GM13977 (cell line): Measurements from ENCODE around the gene SETBP1.

Experiments used
- DNase-seq: peaks from one replicate; pipeline ENCODE4 v3.0.0; 2012; ENCODE audit warnings: low spot score
- in situ Hi-C: fragments of 300-500 bp; cut with MboI; formaldehyde crosslinking; loops from one replicate; pipeline ENCODE4 v1.12.0; 2022; ENCODE audit warnings: low sequenced_read_pairs, low pct_unique_long_range_greater_than_20kb, mixed read lengths, inconsistent platforms; ENCODE audit not compliant: unreplicated experiment
- TF ChIP-seq, protein P1 (sequence below): IDR thresholded peaks from 2 replicates; pipeline ENCODE4 v1.5.1; 2012; ENCODE audit warnings: mild to moderate bottlenecking, control low read depth; ENCODE audit not compliant: insufficient read depth; ENCODE audit errors: extremely low read depth, missing control alignments

Gene SETBP1

DNA sequence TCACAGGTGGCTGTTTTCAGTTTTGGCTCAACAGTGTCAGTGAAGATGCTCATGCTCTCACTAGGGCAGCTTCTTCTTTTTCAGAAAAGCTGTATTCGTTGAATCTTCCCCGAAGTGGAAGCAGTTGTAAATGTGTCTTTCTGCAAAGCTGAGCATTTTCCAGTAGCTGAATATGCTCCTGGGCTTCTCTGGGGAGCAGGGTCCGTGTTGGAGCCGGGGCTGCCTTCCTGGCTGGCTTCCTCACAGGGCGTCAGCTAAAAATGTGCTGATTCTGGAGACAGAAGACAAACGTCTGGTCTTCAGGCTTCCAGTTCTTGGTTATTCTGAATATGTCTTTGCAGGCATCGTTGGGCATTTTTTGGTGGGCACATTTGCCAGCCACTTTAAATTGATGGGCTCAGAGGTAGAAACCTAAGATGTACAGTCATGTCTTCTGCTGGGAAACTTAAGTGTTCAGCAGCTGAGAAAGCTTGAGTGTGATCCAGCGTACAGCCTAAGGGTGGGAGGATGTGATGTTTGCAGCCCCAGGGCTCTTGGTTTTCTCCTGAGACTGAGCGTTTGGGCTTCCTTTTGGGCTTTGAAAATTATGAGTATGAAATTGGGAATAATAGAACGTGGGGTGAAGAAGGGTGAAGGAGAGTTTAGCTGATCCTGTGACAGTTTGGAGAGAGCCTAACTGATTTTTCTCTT, 19.0 kb downstream of the SETBP1 start:
- in situ Hi-C loops: no loop called here

DNA sequence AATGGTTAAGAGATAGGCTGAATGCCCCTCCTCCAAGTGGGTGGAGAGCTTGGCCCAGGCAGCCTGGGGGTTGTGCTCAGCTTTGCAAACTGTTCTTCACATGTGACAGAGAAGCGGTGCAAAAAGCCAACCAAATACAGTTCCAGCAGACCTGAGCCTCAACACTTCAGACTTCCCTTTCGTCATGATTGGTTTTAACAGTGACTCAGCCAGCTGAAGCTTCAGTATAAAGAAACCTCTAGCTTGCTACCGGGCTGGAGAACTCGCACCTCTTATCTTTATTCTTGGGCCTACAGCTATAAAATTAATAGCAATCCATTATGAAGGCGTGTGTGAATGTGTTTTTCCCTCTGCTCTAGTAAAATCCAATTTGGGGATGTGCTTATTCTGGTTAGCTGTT, 20.0 kb downstream of the SETBP1 start:
- in situ Hi-C loops: no loop called here
- TF ChIP-seq, protein P1, sequence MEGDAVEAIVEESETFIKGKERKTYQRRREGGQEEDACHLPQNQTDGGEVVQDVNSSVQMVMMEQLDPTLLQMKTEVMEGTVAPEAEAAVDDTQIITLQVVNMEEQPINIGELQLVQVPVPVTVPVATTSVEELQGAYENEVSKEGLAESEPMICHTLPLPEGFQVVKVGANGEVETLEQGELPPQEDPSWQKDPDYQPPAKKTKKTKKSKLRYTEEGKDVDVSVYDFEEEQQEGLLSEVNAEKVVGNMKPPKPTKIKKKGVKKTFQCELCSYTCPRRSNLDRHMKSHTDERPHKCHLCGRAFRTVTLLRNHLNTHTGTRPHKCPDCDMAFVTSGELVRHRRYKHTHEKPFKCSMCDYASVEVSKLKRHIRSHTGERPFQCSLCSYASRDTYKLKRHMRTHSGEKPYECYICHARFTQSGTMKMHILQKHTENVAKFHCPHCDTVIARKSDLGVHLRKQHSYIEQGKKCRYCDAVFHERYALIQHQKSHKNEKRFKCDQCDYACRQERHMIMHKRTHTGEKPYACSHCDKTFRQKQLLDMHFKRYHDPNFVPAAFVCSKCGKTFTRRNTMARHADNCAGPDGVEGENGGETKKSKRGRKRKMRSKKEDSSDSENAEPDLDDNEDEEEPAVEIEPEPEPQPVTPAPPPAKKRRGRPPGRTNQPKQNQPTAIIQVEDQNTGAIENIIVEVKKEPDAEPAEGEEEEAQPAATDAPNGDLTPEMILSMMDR: no peak
- DNase-seq: peak; percentile 50

More for the DNA sequence above, 19.0 kb downstream of the SETBP1 start:
- TF ChIP-seq, protein P1: no peak
- DNase-seq: no peak

DNA sequence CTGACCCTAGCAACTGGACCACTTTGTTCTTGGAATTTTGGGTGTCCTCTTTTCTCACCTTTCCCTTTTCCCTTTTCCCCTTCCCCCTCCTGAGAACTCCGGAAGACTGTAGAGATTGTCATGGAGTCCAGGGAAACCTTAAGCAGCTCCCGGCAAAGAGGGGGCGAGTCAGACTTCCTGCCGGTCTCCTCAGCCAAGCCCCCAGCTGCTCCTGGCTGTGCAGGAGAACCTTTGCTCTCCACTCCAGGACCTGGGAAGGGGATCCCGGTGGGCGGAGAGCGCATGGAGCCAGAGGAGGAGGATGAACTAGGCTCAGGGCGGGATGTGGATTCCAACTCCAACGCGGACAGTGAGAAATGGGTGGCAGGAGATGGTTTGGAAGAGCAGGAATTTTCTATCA, 20.5 kb downstream of the SETBP1 start:
- in situ Hi-C loops: no loop called here
- TF ChIP-seq, protein P1: no peak

DNA sequence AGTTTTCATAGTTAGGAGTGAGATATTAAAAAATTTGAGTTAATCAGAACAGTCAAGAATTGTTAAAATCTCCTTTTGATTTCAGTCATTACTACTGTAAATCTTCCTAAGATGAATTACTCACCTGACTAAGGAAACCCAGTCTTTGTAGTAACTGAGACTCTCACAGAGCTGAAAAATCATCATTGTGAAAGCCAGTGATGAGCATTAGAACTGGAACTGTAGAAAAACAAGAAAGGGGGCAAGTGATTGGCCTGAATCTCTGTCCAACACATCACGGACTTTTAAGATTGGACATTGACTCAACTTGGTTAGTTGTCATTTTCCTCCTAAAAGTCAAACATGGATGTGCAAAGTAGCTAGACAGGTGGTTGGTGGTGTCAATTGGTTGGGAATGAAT, 21.9 kb downstream of the SETBP1 start:
- in situ Hi-C loops: no loop called here
- TF ChIP-seq, protein P1: no peak
- no peak for DNase-seq

More for the DNA sequence above, 20.5 kb downstream of the SETBP1 start:
- no peak for DNase-seq

DNA sequence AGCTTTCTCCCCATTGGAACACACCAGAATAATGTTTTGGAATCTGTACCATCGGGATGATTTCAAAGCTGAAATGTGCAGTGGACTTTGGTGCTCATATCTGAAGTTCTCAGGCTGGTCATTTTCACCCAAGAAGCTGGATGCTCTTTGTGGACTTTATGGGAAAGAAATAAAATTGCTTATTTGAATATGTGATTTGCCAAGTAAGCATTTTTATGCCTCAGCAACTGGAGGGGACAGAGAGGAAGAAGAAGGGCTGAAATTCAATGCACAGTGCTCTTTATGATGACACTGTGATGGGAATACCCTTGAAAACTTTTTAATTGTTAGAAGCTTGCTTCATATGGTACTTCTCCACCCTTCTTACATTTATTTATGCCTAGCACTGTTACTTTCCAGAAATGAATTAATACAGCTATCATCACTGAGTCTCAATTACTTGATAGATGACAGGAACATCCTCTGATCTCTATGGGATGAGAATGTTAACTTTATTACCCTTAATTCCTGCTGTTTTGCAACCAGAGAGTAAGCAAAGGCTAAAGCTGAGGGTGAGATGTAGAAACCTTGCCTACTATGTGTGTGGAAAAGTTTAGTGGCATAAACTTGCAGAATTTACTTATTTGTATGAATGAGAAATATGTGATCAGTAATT, 23.6 kb downstream of the SETBP1 start:
- in situ Hi-C loops: no loop called here
- TF ChIP-seq, protein P1: no peak

DNA sequence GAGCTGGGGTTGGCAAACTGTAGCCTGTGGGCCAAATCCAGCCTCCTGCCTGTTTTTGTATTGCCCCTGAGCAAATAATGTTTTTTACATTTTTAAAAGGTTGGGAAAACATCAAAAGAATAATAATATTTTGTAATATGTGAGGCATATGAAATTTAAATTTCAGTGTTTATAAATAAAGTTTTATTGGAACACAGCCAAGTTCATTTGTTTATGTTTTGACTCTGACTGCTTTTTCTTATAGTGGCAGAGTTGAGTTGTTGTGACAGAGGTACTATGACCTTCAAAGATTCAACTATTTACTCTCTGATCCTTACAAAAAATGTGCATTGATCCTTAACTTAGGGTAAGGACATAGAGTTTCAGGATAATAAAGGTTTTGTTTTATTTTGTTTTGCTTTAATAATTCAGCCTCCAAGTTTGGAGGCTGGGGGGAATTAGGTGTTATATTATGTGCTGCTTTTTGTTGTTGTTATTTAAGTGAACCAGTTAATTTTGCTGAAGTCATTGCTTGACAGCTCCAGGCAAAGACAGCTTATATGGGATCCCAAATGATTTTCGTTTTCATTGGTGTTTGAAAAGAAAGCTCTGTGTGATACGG, 24.5 kb downstream of the SETBP1 start:
- in situ Hi-C loops: no loop called here
- TF ChIP-seq, protein P1: no peak
- DNase-seq: no peak

More for the DNA sequence above, 23.6 kb downstream of the SETBP1 start:
- DNase-seq: no peak
